Smooth muscle cell of the brain vasculature (primary cell): ENCODE data around the gene HRC.

Source experiments
- DNase-seq: peaks from one replicate; pipeline ENCODE4 v3.0.0-alpha.2; 2012; ENCODE audit warnings: low read depth, low spot score

HRC gene

GRCh38 chr19:49114630-49115363 lies 40.4 kb downstream of the HRC start:
- DNase-seq, result no peak

DNA sequence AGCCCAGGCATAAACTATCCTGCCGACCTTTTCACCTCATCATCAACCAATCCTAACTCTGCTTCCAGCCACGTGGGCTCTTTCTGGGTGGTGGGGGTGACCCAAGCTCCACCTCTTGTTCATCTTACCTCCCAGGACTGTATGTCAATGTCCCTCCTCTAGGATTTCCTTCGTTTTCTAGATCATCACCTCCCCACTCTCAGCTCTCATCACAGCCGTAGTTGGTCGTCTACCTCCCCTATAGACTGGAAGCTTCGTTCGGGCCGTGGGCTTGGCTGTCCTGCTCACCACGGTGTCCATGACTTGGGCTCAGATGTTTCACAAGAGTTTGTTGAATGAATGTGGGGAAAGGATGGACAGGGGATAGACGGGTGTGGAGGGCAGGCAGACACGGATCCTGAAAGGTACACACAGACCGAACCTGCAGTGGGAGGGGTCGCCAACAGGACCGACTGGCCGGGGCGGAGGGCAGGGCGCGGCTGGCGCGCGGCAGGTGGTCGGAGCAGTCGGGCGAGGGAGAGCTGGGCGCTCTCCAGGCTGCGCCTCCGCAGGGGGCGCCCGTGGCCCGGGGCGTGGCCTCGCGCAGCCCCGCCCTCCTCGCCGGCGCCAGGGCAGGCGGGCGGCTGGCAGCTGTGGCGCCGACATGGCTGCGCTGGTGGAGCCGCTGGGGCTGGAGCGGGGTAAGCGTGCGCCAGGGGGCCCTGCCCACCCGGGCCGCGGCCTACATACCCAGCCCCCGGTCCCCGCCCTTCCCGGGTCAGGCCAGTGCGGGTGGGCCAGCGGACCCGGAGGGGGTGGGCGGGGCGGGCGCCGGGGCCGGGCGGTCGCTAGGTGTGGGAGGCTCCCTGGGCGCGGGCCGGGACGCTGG lies 41.2 kb downstream of the HRC start, which contains the start of gene LIN7B:
Gene LIN7B (plus strand): TSS at position 609 of the 868 bp plus-strand sequence. CDS start 35 bp downstream, at position 644.
- no peak for DNase-seq

DNA sequence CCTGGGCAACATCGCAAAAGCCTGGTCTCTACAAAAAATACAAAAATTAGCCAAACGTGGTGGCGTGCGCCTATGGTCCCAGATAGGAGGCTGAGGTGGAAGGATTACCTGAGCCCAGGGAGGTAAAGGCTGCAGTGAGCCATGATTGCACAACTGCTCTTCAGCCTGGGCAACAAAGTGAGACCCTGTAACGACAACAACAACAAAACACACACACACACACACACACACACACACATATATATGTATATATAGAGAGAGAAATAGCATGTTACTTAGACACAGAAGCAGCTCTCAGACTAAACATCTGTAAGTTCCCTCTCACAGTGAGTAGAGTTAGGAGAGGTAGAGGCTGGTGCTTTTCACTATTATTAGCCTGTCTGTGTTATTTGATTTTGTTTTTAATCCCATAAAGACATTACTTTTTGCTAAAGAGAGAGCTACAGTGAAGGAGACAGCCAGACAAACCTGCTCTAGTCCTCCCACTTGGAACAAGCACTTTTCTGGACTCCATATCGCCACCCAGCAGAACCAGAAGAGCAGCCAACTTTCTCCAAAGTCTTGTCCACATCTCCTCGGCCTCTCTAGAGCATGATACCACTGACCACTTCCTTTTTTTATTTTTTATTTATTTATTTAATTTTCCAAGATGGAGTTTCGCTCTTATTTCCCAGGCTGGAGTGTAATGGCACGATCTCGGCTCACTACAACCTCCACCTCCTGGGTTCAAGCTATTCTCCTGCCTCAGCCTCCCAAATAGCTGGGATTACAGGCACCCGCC lies 43.8 kb downstream of the HRC start:
- DNase-seq, result no peak

- DNase-seq, result no peak
Measured at GRCh38 chr19:49110567-49110966, 44.6 kb downstream of the HRC start.

GRCh38 chr19:49109569-49110233 lies 45.5 kb downstream of the HRC start:
- no peak for DNase-seq

- no peak for DNase-seq
Measured at GRCh38 chr19:49109051-49109450, 46.1 kb downstream of the HRC start.

GRCh38 chr19:49107625-49108459 lies 47.4 kb downstream of the HRC start:
- DNase-seq, result no peak

GRCh38 chr19:49106648-49107135 lies 48.5 kb downstream of the HRC start:
- DNase-seq, result no peak

- DNase-seq, result no peak
Measured at GRCh38 chr19:49104229-49104864, 50.8 kb downstream of the HRC start.

- no peak for DNase-seq
Measured at GRCh38 chr19:49103331-49104085, 51.7 kb downstream of the HRC start.

- no peak for DNase-seq
Measured at GRCh38 chr19:49102303-49102702, 52.9 kb downstream of the HRC start.
